HUES6 (cell line): ENCODE results near the gene STK39.

Source experiments
- H3K27ac ChIP-seq: 2 replicates; pipeline ENCODE4 v1.7.0; 2013; ENCODE audit warnings: low read depth, mild to moderate bottlenecking, low read length, inconsistent platforms
- H3K27me3 ChIP-seq: 2 replicates; pipeline ENCODE4 v1.6.1; 2013; ENCODE audit warnings: low read length; ENCODE audit not compliant: control insufficient read depth, insufficient read depth
- H3K36me3 ChIP-seq: 2 replicates; pipeline ENCODE4 v1.6.1; 2013; ENCODE audit warnings: low read length; ENCODE audit not compliant: control insufficient read depth, insufficient read depth
- H3K4me1 ChIP-seq: 2 replicates; pipeline ENCODE4 v1.6.1; 2013; ENCODE audit warnings: low read length; ENCODE audit not compliant: control insufficient read depth, insufficient read depth
- H3K4me3 ChIP-seq: 2 replicates; pipeline ENCODE4 v1.5.1; 2013; ENCODE audit warnings: low read depth, low read length
- H3K9ac ChIP-seq: one replicate; pipeline ENCODE4 v1.6.1; 2013; ENCODE audit warnings: mild to moderate bottlenecking, low read length
- H3K9me3 ChIP-seq: 2 replicates; pipeline ENCODE4 v1.6.1; 2013; ENCODE audit warnings: low read depth, low read length; ENCODE audit not compliant: control insufficient read depth, insufficient read depth

The STK39 gene

DNA sequence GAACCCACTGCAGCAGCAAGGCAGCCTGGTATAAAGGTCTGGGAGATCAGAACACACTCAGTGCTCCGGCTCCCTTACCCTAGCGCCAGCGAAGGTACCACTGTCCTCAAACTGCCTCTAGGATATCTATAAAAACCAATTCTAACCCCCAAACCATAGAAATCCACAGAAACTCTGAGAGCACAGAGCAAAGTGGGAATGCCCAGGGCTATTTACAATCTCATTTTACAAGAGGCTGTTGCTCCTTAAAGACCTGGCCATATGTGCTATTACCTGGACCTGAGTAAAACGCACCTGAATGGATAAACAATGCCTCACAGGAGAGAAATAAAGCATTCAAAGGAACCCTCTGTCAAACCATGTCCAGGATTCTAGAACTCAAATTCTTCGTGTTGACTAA, 4.3 kb downstream of the STK39 start:
- Histone ChIP-seq H3K4me1 (peaks cover 25% of the 10 kb centered on the region), H3K36me3 (no peaks in the 10 kb centered on the region), H3K27ac (no peak overlapping the region), H3K9me3 (no peaks in the 10 kb centered on the region), H3K27me3 (no peaks in the 10 kb centered on the region), H3K4me3 (no peak overlapping the region), H3K9ac (no peak overlapping the region)

DNA sequence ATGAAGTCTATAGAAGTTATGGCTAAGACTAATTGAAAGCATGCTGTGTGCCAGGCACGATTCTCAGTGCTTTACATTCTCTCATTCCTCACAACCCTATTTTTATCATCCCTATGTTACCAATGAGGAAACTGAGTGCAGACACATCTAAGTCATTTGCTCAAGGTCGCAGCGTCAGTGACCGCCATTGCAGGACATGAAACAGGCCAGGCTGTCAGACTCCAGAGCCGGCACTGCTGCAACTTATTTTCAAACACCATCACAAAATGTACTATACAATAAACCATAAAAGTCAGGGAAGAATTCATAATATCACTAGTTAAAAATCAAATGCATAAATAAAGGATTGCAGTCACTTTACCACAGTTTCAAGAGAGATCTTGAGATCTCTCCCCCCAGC, 5.6 kb downstream of the STK39 start:
- Histone ChIP-seq H3K9me3 (no peaks in the 10 kb centered on the region), H3K27ac (no peak overlapping the region)

DNA sequence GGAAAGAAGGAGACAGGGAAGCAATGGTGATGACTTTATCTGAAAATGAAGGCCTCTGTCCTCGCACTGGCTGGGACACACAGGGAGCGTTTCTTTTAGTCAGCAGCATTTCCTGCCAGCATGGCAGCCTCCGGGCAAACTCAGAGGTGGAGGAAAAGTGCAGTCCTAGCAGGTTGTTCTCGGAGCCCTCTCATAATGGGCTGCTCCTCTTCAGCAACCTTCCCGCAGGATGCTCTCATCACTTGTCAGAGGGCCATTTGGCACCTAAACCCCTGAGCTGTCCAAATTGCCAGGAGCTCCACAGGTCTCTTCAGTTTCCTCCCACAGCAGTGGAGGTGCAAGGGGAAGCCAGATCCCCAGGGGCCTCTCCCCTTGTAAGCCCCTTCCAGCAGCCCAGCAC, 6.2 kb downstream of the STK39 start:
- Histone ChIP-seq H3K9ac (no peak overlapping the region), H3K27me3 (no peaks in the 10 kb centered on the region), H3K4me3 (no peak overlapping the region), H3K9me3 (no peaks in the 10 kb centered on the region), H3K27ac (no peak overlapping the region), H3K36me3 (no peaks in the 10 kb centered on the region), H3K4me1 (peaks cover 24% of the 10 kb centered on the region)

More for the DNA sequence above, 5.6 kb downstream of the STK39 start:
- Histone ChIP-seq H3K36me3 (no peaks in the 10 kb centered on the region), H3K4me3 (no peak overlapping the region), H3K4me1 (peaks cover 24% of the 10 kb centered on the region), H3K27me3 (no peaks in the 10 kb centered on the region), H3K9ac (no peak overlapping the region)

DNA sequence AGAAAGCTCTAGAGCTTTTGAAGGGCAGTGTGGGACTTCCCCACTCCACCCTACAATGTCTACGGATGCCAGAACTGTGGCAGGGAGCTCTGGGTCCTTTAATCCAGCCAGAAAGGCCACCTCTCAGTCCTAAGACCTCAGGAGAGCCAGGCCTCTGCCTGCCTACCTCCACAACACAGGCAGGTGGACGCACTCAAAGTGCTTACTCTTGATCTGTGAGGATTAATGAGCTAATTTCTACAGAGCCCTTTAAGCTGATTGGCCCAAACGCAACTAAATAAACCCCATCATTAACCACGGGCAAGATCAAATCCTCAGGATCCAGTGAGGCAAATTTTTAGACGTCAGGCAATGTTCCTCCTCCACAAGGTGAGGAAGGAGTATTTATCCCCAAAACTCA, 8.1 kb downstream of the STK39 start:
- Histone ChIP-seq H3K9ac (no peak overlapping the region), H3K27ac (no peak overlapping the region), H3K4me1 (peaks cover 17% of the 10 kb centered on the region), H3K9me3 (no peaks in the 10 kb centered on the region), H3K36me3 (no peaks in the 10 kb centered on the region), H3K4me3 (no peak overlapping the region), H3K27me3 (no peaks in the 10 kb centered on the region)

DNA sequence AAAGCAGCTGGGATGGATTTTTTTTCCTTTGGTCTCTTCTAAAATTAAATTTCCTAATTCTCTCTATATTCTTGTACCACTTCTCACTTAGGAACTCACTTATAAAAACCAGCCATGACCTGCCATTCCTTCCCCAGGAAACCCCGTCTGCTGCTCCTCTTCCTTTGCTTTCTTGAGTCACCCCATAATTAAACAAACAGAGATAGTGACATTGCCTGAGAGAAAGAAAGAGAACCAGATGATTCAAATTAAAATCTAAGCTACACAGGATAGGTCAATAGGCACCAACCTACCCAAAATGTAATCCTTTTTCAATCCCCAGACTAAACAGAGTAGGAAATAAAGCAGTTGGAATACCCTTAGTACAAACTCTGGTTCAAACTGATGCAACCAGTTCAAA, 9.7 kb downstream of the STK39 start:
- H3K4me1 ChIP-seq, result peaks cover 14% of the 10 kb centered on the region
- H3K27me3 ChIP-seq, result no peaks in the 10 kb centered on the region
- no peaks in the 10 kb centered on the region for H3K9me3 ChIP-seq
- H3K9ac ChIP-seq, result no peak overlapping the region
- no peak overlapping the region for H3K27ac ChIP-seq
- H3K4me3 ChIP-seq, result no peak overlapping the region
- H3K36me3 ChIP-seq, result no peaks in the 10 kb centered on the region

DNA sequence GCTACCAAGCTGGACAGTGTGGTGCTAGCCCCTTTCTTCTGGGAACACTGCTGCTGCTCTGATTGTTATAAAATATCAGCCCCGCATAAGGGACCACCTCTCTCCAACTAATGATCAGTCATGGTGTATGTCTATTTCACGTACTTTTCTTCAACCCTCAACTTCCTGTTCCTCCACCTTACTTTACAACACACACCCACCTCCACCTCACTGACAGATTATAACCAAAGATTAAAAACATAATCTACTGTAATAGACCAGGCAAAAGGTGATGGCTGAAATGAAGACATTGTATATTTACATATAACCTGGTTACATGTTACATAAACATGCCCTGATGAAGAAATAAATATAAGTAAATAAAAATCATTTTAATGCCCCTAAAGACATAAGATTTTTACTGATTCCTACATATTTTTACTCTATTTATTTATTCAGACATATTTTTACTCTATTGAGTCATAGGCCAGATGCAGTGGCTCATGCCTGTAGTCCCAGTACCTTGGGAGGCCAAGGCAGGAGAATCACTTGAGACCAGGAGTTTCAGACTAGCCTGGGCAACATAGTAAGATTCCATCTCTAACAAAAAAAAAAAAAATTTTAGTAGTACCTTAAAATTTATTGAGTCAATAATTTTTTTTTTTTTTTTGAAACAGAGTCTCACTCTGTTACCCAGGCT, 12.8 kb downstream of the STK39 start:
- Histone ChIP-seq H3K27ac (no peak overlapping the region), H3K4me1 (no peaks in the 10 kb centered on the region), H3K9ac (no peak overlapping the region), H3K4me3 (no peak overlapping the region), H3K36me3 (peaks cover 6% of the 10 kb centered on the region; the same call in 1 of the 2 replicates), H3K27me3 (no peaks in the 10 kb centered on the region), H3K9me3 (peaks cover 10% of the 10 kb centered on the region)

DNA sequence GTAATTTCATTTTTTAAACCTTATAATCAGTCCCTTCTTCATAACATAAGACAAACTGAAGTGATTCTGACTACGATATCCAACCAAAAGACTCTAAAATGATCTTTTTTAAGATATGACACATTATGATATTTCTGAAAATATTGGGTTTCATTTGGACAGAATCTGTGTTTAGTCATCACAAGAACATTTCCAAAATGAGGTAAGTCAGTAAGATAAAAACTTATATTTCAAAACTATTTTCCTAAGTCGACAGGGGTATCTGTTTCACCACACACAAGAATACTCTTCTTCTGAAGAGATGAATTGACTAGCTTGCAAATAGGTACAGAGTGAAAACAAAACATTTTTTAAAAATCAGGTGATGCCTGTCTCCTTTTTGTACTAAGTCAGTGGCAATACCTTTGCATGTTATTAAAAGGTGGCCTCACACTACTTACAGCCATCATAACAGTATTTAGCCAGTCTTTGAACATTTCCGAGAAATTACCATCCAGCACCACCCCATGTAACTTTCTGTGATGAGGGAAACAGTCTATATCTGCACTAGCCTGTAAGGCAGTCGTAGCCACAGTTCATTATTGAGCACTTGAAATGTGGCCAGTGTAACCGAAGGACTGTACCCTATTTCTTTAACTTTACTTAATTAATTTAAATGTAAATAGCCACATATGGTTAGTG, 13.5 kb downstream of the STK39 start:
- Histone ChIP-seq H3K36me3 (peaks cover 6% of the 10 kb centered on the region; the same call in 1 of the 2 replicates), H3K4me3 (no peak overlapping the region), H3K27me3 (no peaks in the 10 kb centered on the region), H3K9ac (no peak overlapping the region), H3K9me3 (peaks cover 10% of the 10 kb centered on the region), H3K4me1 (no peaks in the 10 kb centered on the region), H3K27ac (no peak overlapping the region)

DNA sequence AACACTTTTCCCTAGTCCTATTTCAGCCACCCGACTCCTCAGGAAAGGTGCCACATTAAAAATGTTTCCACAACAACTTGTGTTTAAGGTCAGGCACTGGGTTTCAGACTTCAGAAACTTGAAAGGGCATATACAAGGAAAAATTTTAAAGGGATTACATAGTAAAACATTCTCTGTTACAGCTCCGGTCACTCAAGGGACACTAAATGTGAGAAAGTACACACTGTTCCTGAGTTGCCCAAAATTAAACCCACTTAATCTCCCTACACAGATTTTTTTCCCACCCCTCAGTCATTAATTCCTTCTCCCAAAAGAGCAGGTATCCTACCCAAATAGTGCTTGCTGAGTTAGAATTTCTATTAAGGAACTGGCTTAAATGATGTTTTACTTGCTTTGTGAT, 14.2 kb downstream of the STK39 start:
- Histone ChIP-seq H3K9me3 (peaks cover 10% of the 10 kb centered on the region), H3K27ac (no peak overlapping the region), H3K4me1 (no peaks in the 10 kb centered on the region), H3K4me3 (no peak overlapping the region), H3K9ac (no peak overlapping the region), H3K36me3 (peaks cover 6% of the 10 kb centered on the region; the same call in 1 of the 2 replicates), H3K27me3 (no peaks in the 10 kb centered on the region)

DNA sequence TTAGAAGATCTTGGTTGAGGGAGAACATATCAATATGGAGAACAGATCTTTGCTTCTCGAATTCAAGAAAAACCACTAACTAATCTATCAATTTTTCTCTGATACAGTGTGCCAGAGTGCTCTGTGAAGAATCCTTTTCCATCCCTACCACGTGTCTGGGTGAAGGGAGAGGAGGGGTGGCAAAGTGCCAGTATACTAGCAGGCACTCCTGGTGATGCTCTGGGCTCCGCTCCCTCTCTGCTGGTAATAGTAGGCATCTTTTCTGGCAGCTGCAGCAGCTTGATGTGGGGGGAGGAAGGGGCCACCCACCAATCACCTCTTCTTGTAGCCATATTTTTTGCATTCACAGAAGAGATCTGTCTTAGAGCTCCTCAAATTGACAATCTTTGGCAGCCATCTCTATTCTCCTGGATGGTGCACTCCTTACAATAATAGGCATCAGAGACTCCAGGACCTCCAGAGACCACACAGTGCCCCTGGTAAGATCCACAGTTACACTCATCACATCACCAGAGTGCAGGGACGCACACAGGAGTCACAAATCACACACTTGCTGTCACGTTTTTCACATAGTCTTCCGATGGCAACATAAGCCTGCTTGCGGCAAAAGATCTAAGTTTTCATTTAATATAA, 15.7 kb downstream of the STK39 start:
- Histone ChIP-seq H3K27ac (no peak overlapping the region), H3K36me3 (peaks cover 6% of the 10 kb centered on the region; the same call in 1 of the 2 replicates), H3K9me3 (peaks cover 10% of the 10 kb centered on the region), H3K4me3 (no peak overlapping the region), H3K4me1 (no peaks in the 10 kb centered on the region), H3K9ac (no peak overlapping the region), H3K27me3 (no peaks in the 10 kb centered on the region)

DNA sequence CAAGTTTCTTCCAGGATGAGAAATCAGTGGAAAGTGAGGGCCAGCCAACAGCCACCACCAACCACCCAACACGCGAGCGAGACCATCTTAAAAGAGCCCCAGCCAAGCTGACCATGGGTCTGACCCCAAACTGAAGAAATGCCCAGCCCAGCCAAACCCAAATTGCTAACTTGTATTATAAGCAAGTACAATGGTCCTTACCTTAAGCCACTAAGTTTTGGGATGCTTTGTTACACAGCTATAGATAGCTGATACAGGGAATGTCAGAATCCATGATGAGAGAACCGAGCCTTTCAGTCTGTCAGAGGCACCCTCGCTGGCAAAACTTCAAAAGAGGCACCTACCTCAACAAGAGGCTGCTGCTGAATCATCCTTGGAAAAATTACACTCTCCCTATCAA, 17.0 kb downstream of the STK39 start:
- no peak overlapping the region for H3K4me3 ChIP-seq
- H3K27ac ChIP-seq, result no peak overlapping the region
- no peak overlapping the region for H3K9ac ChIP-seq
- H3K27me3 ChIP-seq, result no peaks in the 10 kb centered on the region
- peaks cover 10% of the 10 kb centered on the region for H3K9me3 ChIP-seq
- H3K36me3 ChIP-seq, result peaks cover 6% of the 10 kb centered on the region; the same call in 1 of the 2 replicates
- H3K4me1 ChIP-seq, result no peaks in the 10 kb centered on the region

DNA sequence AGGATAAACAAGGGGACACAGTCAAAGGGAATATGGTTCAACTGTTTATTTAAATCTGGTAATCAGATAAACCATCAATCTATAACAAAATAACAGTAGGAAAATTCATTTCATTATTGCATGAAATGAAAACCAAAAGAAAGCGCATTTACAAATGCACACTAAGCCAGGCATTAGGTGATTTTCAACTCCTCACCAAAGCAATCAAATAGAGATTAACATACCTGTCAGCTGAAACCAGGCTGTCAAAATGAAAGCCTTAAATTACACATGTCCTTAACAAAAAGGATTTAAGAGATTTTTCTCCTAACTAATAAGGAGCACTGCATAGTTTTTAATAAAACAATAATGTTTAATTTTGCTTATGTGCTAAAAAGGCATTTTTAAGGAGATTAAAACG, 23.0 kb downstream of the STK39 start:
- Histone ChIP-seq H3K27ac (no peak overlapping the region), H3K4me1 (peaks cover 7% of the 10 kb centered on the region; the same call in 1 of the 2 replicates), H3K36me3 (no peaks in the 10 kb centered on the region), H3K4me3 (no peak overlapping the region), H3K9me3 (no peaks in the 10 kb centered on the region), H3K9ac (no peak overlapping the region), H3K27me3 (no peaks in the 10 kb centered on the region)
